Choroid plexus epithelial cell (primary cell): ENCODE data around the gene INPP5A.

ENCODE experiments used
- DNase-seq: peaks from one replicate; pipeline ENCODE4 v3.0.0-alpha.2; 2010; ENCODE audit warnings: low read depth
- H3K4me3 ChIP-seq: 2 replicates; pipeline ENCODE4 v1.5.1; 2011; ENCODE audit warnings: low read depth, mild to moderate bottlenecking, control low read depth, low read length, moderate library complexity
- TF ChIP-seq, protein P1 (sequence below): conservative IDR thresholded peaks from 2 replicates; pipeline ENCODE4 v1.5.1; 2011; ENCODE audit warnings: low read depth, mild to moderate bottlenecking, control low read depth, inconsistent platforms, low read length, moderate library complexity

The INPP5A gene

DNA sequence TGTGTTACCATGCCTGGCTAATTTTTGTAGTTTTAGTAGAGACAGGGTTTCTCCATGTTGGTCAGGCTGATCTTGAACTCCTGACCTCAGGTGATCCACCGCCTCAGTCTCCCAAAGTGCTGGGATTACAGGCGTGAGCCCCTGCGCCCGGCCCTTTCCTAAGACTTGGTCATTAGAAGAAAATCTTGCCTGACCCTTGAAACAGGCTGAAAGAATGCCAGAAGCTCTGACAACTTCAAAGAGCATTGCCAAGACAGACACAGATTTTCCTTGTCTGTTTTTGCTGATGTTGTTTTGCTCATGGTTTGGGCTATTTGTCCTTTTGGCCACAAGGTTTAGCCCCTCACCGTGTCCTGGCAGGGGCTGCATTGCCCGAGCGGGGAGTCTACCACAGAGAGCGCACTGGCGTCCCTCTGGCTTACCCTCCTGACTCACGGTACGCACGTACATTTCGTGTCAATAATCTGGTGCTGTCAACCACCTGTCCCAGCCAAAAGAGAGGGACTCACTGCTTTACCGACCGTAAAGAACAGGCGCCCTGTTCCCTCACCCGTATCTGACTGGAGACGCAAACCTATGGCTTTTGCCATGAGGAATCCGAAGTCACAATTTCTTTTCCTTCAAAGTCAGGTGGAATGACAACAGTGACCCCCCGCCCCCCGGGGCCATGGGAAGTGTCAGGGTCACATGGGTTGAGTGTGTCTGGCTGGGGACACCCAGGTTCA is 10.1 kb upstream of the INPP5A start:
- DNase-seq: no peak
- TF ChIP-seq, protein P1, sequence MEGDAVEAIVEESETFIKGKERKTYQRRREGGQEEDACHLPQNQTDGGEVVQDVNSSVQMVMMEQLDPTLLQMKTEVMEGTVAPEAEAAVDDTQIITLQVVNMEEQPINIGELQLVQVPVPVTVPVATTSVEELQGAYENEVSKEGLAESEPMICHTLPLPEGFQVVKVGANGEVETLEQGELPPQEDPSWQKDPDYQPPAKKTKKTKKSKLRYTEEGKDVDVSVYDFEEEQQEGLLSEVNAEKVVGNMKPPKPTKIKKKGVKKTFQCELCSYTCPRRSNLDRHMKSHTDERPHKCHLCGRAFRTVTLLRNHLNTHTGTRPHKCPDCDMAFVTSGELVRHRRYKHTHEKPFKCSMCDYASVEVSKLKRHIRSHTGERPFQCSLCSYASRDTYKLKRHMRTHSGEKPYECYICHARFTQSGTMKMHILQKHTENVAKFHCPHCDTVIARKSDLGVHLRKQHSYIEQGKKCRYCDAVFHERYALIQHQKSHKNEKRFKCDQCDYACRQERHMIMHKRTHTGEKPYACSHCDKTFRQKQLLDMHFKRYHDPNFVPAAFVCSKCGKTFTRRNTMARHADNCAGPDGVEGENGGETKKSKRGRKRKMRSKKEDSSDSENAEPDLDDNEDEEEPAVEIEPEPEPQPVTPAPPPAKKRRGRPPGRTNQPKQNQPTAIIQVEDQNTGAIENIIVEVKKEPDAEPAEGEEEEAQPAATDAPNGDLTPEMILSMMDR: no peak

DNA sequence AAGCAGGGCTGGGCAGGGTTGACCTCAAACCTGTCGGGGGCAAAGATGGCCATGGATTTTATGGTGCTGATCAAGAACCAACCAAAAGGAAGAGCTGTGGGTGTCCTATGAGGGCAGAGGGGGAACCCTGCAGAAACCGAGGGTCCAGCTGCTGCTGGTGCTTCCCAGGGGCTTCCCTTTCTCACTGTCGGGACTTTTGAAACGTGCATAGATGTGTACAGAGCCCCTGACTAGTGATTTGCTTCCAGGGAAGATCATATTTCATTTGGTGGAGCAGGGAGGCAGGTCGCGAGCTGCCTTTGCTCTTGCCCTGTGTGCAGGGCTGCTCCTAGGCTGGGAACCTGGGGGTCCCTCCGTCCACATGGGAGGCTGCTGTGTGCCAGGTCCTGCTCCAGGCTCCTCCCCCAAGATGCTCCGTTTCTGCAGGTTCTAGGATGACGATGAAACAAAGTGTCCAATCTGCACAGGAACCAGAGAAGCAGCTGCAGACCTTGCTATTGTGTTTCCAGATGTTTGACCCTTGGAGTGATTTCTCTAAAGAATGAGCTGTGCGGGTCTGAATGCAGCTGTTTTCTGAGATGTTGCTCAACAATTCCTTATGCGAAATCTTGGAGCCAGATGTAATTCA is 9.4 kb upstream of the INPP5A start:
- DNase-seq: peak; percentile 37
- TF ChIP-seq, protein P1: no peak

More for the DNA sequence above, 10.1 kb upstream of the INPP5A start:
- no peak overlapping the region for H3K4me3 ChIP-seq

DNA sequence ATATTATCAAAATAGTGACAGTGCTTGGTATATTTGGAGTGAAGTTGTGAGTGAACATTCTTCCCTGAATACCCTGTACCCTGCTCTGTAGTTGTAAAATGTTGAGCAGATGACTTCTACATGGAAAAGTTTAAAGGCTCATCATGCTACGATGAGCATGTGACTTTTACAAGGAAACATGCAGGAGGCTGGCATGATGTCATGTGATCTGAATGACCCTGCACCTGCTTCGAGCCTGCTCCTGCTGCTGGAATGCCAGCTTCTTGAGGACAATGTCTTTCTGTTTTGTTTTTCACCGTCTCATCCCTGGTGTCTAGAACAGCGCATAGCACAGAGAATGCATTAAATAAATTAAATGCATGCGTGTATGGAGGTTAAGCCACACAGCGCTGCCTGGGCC is 5.4 kb upstream of the INPP5A start:
- no peak for DNase-seq
- TF ChIP-seq, protein P1: no peak
- no peak overlapping the region for H3K4me3 ChIP-seq

More for the DNA sequence above, 9.4 kb upstream of the INPP5A start:
- no peak overlapping the region for H3K4me3 ChIP-seq

DNA sequence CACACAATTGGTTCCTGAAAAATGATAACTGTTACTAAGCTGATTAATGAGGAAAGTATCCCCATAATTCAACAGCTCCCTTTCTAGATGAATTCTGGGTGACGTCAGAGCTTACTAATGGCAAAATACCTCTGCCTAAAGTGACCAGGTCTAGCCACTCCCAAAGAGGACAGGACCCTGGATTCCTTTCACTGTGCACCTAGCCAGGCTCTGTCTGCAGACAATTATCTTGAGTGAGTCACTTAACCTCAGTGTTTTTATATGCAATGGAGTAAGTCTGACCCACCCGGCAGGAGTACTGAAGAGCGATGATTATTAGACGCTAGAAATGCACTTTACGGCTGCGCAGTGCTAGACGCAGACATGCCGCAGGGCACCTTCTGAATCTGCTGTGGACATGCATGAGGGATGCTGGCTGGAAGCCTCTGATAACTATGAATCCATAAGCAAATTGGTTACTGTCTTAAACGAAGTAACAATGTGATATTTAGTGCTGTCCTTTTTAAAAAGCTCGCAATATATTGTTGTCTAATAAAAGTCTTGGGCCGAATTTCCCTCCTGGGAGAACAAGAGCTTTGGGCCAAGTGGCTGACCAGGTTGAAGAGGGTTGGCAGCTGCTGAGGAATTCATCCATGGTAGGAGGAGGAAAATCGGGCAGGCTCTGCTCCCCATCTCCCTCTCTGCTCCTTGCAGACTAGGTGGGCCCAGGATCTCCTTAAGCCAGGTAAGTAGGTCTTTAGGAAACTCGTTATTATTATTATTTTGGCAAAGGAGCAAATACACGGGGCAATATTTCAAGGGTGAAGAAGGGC is 4.6 kb upstream of the INPP5A start:
- TF ChIP-seq, protein P1: no peak
- no peak overlapping the region for H3K4me3 ChIP-seq
- DNase-seq: peak; percentile 85

DNA sequence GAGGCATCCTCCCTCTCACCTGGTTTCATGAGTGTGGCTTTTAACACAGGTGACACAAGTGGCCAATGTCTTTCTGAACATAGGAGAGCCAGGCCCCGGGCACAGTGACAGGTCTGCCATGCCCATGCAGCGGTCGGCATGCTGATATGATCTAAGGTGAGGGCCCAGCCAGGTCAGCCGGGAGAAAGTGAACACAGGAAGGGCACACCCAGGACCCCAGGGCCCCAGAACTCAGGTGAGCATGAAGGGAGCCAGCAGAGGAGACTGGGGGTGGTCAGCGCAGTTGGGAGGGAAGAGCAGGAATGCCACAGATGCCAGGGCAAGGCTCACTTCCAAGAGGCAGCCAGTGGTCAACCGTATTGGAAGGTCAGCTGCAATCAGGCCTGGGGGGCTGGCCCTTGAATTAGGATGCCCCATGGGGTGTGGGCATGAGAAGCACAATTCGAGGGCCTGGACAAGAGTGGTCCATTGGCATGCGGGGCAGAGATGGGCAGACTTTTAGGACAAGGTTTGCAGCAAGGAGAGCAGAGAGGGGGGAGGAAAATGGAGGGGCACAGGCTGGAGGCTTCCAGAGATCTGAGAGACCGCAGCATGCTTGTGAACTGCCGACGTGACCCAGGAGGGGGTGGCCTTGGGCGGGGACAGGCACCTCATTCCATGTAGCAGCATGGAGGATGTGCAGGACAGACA is 3.9 kb upstream of the INPP5A start:
- DNase-seq: no peak
- TF ChIP-seq, protein P1: no peak

DNA sequence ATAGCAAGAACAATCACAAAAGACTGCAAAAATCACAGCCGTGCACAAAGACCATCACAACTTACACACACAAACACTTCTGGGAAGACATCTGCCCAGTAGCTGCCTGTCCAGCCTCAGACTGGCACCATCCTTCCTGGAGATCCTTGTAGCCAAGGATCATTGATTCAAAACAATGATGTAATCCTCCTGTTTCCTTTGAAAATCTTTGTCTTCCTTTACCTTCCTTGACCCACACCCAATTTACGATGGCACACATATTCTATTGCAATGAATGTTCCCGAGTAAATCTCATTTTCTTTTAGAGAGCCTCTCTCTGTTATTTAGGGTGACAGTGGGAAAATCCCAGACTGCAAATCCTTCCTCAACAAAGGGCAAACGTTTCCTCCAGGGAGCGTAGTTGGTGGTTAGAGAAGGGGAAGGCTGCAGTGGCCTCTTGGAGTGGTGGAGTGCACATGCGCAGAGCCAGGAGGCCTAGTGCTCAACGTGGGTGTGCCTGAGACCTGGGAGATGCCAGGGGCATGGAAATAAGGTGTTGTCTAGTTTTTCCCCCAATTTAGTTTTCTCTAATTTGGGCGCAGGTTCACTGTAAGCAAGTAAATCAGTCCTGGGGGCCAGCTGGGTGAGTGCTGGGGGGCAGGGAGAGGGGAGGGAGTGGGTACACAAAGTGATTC is 3.1 kb upstream of the INPP5A start:
- TF ChIP-seq, protein P1: no peak
- no peak overlapping the region for H3K4me3 ChIP-seq
- DNase-seq: no peak

More for the DNA sequence above, 3.9 kb upstream of the INPP5A start:
- no peak overlapping the region for H3K4me3 ChIP-seq
